ENCODE measurements around the gene DPP6. TPM values are rescaled to one million over a fixed set of nuclear protein-coding genes. Genes with fewer than 3 reads are reported as not detected.
"Not testable (repeated sequence)": the region's sequence is repeated elsewhere in the genome, so short reads cannot be mapped to it uniquely, and the experiment has no call there.

DPP6 gene
- 0.49 and 1.3 TPM in 2 replicates for total RNA-seq (2014; rRNA removed; shearing (Covaris generic))

- DNase-seq (ENCODE audit: low read depth) = not testable (repeated sequence)
Observed at GRCh38 chr7:154051643-154052529, at the start of gene DPP6. TSS of gene DPP6 (plus strand) at chr7:154052398.

GRCh38 chr7:154009423-154009911 is 42.7 kb upstream of the DPP6 start:
- DNase-seq (ENCODE audit: low read depth) = not testable (repeated sequence)

- not testable (repeated sequence) for DNase-seq (ENCODE audit: low read depth)
Observed at GRCh38 chr7:154010726-154011568, 41.3 kb upstream of the DPP6 start.

GRCh38 chr7:154012800-154013199 is 39.4 kb upstream of the DPP6 start:
- not testable (repeated sequence) for DNase-seq (ENCODE audit: low read depth)

GRCh38 chr7:154015636-154016035 is 36.6 kb upstream of the DPP6 start:
- not testable (repeated sequence) for DNase-seq (ENCODE audit: low read depth)

- not testable (repeated sequence) for DNase-seq (ENCODE audit: low read depth)
Observed at GRCh38 chr7:154018354-154018753, 33.8 kb upstream of the DPP6 start.

- DNase-seq (ENCODE audit: low read depth) = not testable (repeated sequence)
Observed at GRCh38 chr7:154027805-154028204, 24.4 kb upstream of the DPP6 start.

- DNase-seq (ENCODE audit: low read depth) = not testable (repeated sequence)
Observed at GRCh38 chr7:154030476-154031080, 21.6 kb upstream of the DPP6 start.

- DNase-seq (ENCODE audit: low read depth) = not testable (repeated sequence)
Observed at GRCh38 chr7:154039466-154040165, 12.6 kb upstream of the DPP6 start.

GRCh38 chr7:154050394-154050793 is 1.8 kb upstream of the DPP6 start:
- DNase-seq (ENCODE audit: low read depth) = not testable (repeated sequence)

GRCh38 chr7:154051006-154051642 is 1.1 kb upstream of the DPP6 start:
- not testable (repeated sequence) for DNase-seq (ENCODE audit: low read depth)

- not testable (repeated sequence) for DNase-seq (ENCODE audit: low read depth)
Observed at GRCh38 chr7:154052530-154053252, 493 bp downstream of the DPP6 start.

GRCh38 chr7:154053466-154054312 is 1.5 kb downstream of the DPP6 start:
- not testable (repeated sequence) for DNase-seq (ENCODE audit: low read depth)

GRCh38 chr7:154054664-154055063 is 2.5 kb downstream of the DPP6 start:
- DNase-seq (ENCODE audit: low read depth) = not testable (repeated sequence)

- DNase-seq (ENCODE audit: low read depth) = peak; percentile 45
Observed at GRCh38 chr7:154055491-154056106, 3.4 kb downstream of the DPP6 start.

- DNase-seq (ENCODE audit: low read depth) = not testable (repeated sequence)
Observed at GRCh38 chr7:154058783-154059182, 6.6 kb downstream of the DPP6 start.

GRCh38 chr7:154060551-154060950 is 8.4 kb downstream of the DPP6 start:
- DNase-seq (ENCODE audit: low read depth) = not testable (repeated sequence)

GRCh38 chr7:154071833-154072232 is 19.6 kb downstream of the DPP6 start:
- peak; percentile 29 for DNase-seq (ENCODE audit: low read depth)
